Fibroblast of lung (primary cell): Measurements from ENCODE around the gene FSIP1. TPM values are rescaled to one million over a fixed set of nuclear protein-coding genes. Genes with fewer than 3 reads are reported as not detected.

Experiments
- DNase-seq, 2 donors: peaks; one replicate each; pipeline versions ENCODE4 v3.0.0 to v3.0.0-alpha.2; 2010; ENCODE audit warnings: low read depth in 2 of 2
- H2AFZ ChIP-seq: 2 replicates; pipeline ENCODE4 v1.5.1; 2012; ENCODE audit warnings: low read length, control low read depth, inconsistent platforms
- H3K27ac ChIP-seq: 2 replicates; pipeline ENCODE4 v1.5.1; 2011; ENCODE audit warnings: low read length, control low read depth; ENCODE audit not compliant: insufficient read depth
- H3K27me3 ChIP-seq: 2 replicates; pipeline ENCODE4 v1.5.1; 2011; ENCODE audit warnings: mild to moderate bottlenecking, low read length; ENCODE audit not compliant: control insufficient read depth, insufficient read depth
- H3K36me3 ChIP-seq: 2 replicates; pipeline ENCODE4 v1.5.1; 2011; ENCODE audit warnings: low read length; ENCODE audit not compliant: control insufficient read depth, insufficient read depth
- H3K4me1 ChIP-seq: 2 replicates; pipeline ENCODE4 v1.5.1; 2011; ENCODE audit warnings: low read length; ENCODE audit not compliant: control insufficient read depth, insufficient read depth; ENCODE audit errors: extremely low read depth
- H3K4me2 ChIP-seq: 2 replicates; pipeline ENCODE4 v1.5.1; 2011; ENCODE audit warnings: low read length, control low read depth; ENCODE audit not compliant: insufficient read depth; ENCODE audit errors: extremely low read depth
- H3K4me3 ChIP-seq, 4 experiments: fragments of 200-600 bp in 1 of 4; sonication (generic) in 1 of 4; replicated peaks in 1 of 4; 2 replicates each; pipeline ENCODE4 v1.5.1; 2011 to 2016; ENCODE audit warnings: low read length in 4 of 4, low read depth in 3 of 4, mild to moderate bottlenecking in 3 of 4, control low read depth in 2 of 4, inconsistent platforms in 1 of 4, mixed read lengths in 1 of 4; ENCODE audit not compliant: insufficient read depth in 1 of 4; ENCODE audit errors: control extremely low read depth in 1 of 4
- H3K79me2 ChIP-seq: 2 replicates; pipeline ENCODE4 v1.5.1; 2012; ENCODE audit warnings: mild to moderate bottlenecking, low read length, inconsistent platforms; ENCODE audit not compliant: control insufficient read depth, insufficient read depth
- H3K9ac ChIP-seq: 2 replicates; pipeline ENCODE4 v1.5.1; 2011; ENCODE audit warnings: mild to moderate bottlenecking, low read length, control low read depth; ENCODE audit not compliant: insufficient read depth
- H3K9me3 ChIP-seq: 2 replicates; pipeline ENCODE4 v1.5.1; 2012; ENCODE audit warnings: low read depth, low read length; ENCODE audit not compliant: control insufficient read depth, insufficient read depth
- H4K20me1 ChIP-seq: 2 replicates; pipeline ENCODE4 v1.5.1; 2011; ENCODE audit warnings: low read length; ENCODE audit not compliant: control insufficient read depth, insufficient read depth; ENCODE audit errors: extremely low read depth
- EZH2 ChIP-seq: IDR thresholded peaks from 2 replicates; pipeline ENCODE4 v1.5.1; 2012; ENCODE audit warnings: low read length, control low read depth, mild to moderate bottlenecking; ENCODE audit errors: missing control alignments
- polyA plus RNA-seq, 2 donors: library from polyadenylated mRNA; depleted of rRNA in 1 of 2; stranded (reverse) in 1 of 2; unstranded in 1 of 2; fragments of >200 nt; gene quantifications; 2 replicates each; pipeline ENCODE4 v1.2.1, GENCODE V29; 2011 to 2012; ENCODE audit warnings: missing spikeins in 1 of 2
- total RNA-seq: library from RNA; depleted of rRNA; stranded (reverse); fragments of >200 nt; gene quantifications from 2 replicates; pipeline ENCODE4 v1.2.1, GENCODE V29; 2014
- TF ChIP-seq, protein P1 (sequence below), 2 donors: IDR thresholded peaks in 1 of 2; conservative IDR thresholded peaks in 1 of 2; 1 replicate in 1 of 2; 2 replicates in 1 of 2; pipeline ENCODE4 v1.5.1; 2011 to 2012; ENCODE audit warnings: low read length in 2 of 2, control low read depth in 1 of 2, inconsistent platforms in 1 of 2, low read depth in 1 of 2, mild to moderate bottlenecking in 1 of 2

Gene FSIP1
- total and polyA plus RNA-seq, 2 donors (not counting 1 experiment from before 2014, with no cell fraction given): 0.50 to 5.1 TPM

DNA sequence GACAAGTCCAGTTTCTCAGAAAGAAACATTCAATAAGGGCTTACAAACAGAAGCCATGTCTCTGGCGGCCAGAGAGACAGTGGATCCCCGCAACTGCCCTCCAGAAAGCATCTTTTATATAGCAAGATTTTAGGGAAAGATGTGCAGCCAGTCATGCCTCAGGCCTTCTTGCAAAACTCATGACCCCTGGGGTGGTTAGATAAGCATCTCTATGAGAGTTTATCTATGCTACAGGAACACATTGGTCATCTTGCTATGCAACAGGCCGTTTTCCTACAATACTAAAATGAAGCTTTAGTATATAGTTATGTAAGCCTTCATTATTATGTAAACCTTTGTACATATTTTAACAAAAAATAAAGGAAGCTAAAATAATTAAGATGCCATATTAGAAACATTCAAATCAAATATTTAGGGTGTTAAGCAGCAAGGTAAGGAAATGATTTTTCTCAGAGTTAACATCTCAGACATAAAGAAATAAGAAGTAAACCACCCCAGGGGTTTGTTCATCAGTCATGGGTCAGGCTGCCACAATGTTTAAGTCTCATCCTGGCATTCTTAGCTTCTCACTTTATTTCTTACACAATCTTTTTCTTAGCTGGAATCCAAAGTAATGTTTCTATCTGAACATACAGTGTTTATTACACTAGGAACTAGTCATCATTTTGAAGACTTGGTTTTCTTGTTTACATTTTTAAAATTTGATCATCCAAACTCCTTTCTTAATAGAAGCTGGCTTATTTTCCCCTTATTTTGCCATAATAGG is 6.3 kb upstream of the FSIP1 start:
- Histone ChIP-seq H3K9me3 (no peaks in the 10 kb centered on the region), H3K79me2 (peaks cover under 1% of the 10 kb centered on the region), H3K4me3 (no peak overlapping the region), H3K9ac (no peak overlapping the region), H3K36me3 (no peaks in the 10 kb centered on the region), H3K4me2 (no peak overlapping the region), H3K4me1 (peaks cover 34% of the 10 kb centered on the region), H4K20me1 (no peaks in the 10 kb centered on the region), H3K27ac (no peak overlapping the region), H3K27me3 (no peaks in the 10 kb centered on the region), H2AFZ (no peak overlapping the region)
- peak in 1 of 2 donors; percentile 74 for DNase-seq
- TF ChIP-seq EZH2: no peak
- TF ChIP-seq, protein P1, sequence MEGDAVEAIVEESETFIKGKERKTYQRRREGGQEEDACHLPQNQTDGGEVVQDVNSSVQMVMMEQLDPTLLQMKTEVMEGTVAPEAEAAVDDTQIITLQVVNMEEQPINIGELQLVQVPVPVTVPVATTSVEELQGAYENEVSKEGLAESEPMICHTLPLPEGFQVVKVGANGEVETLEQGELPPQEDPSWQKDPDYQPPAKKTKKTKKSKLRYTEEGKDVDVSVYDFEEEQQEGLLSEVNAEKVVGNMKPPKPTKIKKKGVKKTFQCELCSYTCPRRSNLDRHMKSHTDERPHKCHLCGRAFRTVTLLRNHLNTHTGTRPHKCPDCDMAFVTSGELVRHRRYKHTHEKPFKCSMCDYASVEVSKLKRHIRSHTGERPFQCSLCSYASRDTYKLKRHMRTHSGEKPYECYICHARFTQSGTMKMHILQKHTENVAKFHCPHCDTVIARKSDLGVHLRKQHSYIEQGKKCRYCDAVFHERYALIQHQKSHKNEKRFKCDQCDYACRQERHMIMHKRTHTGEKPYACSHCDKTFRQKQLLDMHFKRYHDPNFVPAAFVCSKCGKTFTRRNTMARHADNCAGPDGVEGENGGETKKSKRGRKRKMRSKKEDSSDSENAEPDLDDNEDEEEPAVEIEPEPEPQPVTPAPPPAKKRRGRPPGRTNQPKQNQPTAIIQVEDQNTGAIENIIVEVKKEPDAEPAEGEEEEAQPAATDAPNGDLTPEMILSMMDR (conservative IDR thresholded peaks at IDR 0.05 in 1 of 2, IDR thresholded peaks at IDR 0.05 in 1 of 2; ENCODE audit: low read depth in 1 of 2, low read length in 2 of 2): no peak

DNA sequence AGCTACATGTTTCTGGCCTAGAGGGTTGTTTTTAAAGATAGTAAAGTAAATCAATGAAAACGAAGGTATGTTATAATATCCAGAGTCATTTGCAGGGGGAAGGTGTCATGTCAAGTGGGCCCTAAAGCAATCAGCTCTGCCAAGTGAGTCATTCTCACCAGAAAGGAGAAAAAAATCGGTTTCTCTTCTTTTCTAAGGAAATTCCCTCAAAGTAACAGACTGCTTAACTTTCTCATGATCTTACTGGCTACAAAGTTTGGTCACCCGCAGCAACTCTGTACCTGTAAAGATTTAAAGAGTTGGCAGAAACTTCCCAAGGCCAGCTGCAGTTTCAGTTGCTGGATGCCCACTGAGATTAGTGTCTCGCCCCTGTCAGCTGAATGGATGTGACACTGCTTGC is 5.5 kb upstream of the FSIP1 start:
- H3K27ac ChIP-seq: no peak overlapping the region

DNA sequence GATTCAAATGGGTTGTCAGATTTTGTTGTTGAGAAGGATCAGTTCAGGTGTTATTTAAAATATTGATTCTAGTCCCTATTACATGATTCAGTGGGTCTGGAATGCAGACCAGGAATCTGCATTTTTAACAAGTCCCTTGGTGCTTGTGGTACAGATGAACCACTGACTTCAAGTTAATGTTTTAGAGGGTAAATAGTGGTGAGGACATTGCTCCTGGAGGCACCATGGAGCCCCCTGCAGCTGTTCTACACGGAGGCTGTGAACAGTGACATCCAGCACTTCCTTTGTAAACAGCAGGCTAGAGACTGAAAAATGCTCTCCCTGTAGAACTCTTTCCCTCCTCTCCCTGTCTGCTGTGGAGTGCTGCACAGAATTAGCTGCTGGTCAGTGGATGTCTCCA is 4.8 kb upstream of the FSIP1 start:
- no peak overlapping the region for H2AFZ ChIP-seq
- H3K9me3 ChIP-seq: no peaks in the 10 kb centered on the region
- H3K4me3 ChIP-seq: no peak overlapping the region
- peak overlapping the region; percentile 23 for H3K4me2 ChIP-seq
- H3K36me3 ChIP-seq: no peaks in the 10 kb centered on the region
- H3K79me2 ChIP-seq: peaks cover 7% of the 10 kb centered on the region
- no peak overlapping the region for H3K27ac ChIP-seq
- H3K4me1 ChIP-seq: peaks cover 30% of the 10 kb centered on the region
- H3K27me3 ChIP-seq: no peaks in the 10 kb centered on the region
- no peak overlapping the region for H3K9ac ChIP-seq
- TF ChIP-seq, protein P1 (conservative IDR thresholded peaks at IDR 0.05 in 1 of 2, IDR thresholded peaks at IDR 0.05 in 1 of 2; ENCODE audit: low read depth in 1 of 2, low read length in 2 of 2): no peak
- no peak for TF ChIP-seq EZH2
- no peak for DNase-seq
- H4K20me1 ChIP-seq: no peaks in the 10 kb centered on the region

More for the DNA sequence above, 5.5 kb upstream of the FSIP1 start:
- peaks cover 7% of the 10 kb centered on the region for H3K79me2 ChIP-seq
- no peaks in the 10 kb centered on the region for H4K20me1 ChIP-seq
- no peak overlapping the region for H2AFZ ChIP-seq
- H3K4me3 ChIP-seq: no peak overlapping the region
- H3K9ac ChIP-seq: no peak overlapping the region
- peak; percentile 54 for DNase-seq
- no peaks in the 10 kb centered on the region for H3K27me3 ChIP-seq
- no peaks in the 10 kb centered on the region for H3K36me3 ChIP-seq
- peak overlapping the region; percentile 7 for H3K4me2 ChIP-seq
- H3K4me1 ChIP-seq: peaks cover 35% of the 10 kb centered on the region
- no peak for TF ChIP-seq EZH2
- TF ChIP-seq, protein P1 (conservative IDR thresholded peaks at IDR 0.05 in 1 of 2, IDR thresholded peaks at IDR 0.05 in 1 of 2; ENCODE audit: low read depth in 1 of 2, low read length in 2 of 2): no peak
- no peaks in the 10 kb centered on the region for H3K9me3 ChIP-seq
